HG02870 (cell line): ENCODE results near the gene LRPPRC.
"Not testable (repeated sequence)": the region's sequence is repeated elsewhere in the genome, so short reads cannot be mapped to it uniquely, and the experiment has no call there.

Experiments
- ATAC-seq: cut with Tn5 transposase; IDR thresholded peaks from one replicate; pipeline ENCODE4 v1.9.1; 2021; ENCODE audit warnings: mild to moderate bottlenecking, moderate library complexity; ENCODE audit not compliant: unreplicated experiment

LRPPRC gene

GRCh38 chr2:43995733-43996533 lies at the start of gene LRPPRC:
Gene LRPPRC, minus strand, starts transcription at chr2:43995989. Its CDS starts 42 bp downstream, at chr2:43995947.
- peak; percentile 91 for ATAC-seq

DNA sequence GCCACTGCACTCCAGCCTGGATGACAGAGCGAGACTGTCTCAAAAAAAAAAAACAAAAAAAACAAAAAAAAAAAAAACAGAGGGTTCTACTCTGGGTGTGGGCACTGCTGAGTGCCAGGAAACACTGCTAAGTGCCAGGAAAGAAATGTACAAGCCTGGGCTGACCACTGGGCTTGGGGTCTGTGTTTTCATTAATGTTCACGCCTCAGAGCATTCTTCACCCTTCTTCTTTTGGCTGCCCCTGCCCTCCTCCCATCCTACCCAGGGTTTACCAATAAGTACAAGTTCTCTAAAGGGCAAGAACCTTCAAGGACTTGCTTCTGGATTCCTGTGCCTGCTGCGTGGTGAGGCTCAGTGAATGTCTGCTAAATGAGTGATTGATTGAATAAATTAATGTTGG lies 49.3 kb upstream of the LRPPRC start:
- ATAC-seq = no peak

DNA sequence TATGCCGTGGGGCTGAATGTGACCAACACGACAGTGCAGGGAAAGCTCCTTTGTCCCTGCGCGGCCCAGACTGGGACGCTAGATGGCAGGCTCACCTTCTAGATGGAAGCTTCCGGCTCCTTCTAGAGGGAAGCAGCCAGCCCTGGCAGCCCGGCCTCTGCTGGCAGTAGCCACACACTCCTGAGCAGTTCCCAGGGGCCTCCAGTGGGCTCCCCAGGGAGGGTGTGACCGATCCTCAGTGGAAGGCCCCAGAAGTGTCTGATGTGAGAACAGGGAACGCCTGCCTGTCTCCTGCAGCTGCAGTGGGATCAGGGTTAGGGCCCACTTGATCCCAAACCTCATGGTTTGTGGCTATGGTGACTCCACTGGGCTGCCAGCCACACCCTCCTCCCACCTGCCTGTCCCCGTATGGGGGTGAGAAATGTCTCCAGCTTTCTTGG lies 48.5 kb upstream of the LRPPRC start:
- ATAC-seq = peak; percentile 99

DNA sequence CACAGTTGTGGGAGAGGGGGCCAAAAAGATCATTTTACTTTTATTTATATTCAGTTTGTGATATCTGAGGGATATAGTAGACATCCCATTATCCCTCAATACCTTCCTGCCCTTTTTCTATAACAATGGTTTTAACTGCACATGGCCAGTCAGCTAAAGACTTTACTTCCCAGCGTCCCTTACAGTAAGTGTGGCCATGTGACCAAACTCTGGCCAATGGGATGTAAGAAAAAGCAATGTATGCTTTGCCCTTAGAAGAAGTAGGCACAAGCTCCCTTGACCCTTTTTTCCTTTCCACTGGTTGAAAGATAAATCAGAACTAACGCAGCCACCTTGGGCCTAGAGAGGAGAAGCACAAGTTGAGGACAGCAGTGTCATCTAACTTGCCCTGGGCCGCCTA lies 44.6 kb upstream of the LRPPRC start:
- ATAC-seq = no peak

DNA sequence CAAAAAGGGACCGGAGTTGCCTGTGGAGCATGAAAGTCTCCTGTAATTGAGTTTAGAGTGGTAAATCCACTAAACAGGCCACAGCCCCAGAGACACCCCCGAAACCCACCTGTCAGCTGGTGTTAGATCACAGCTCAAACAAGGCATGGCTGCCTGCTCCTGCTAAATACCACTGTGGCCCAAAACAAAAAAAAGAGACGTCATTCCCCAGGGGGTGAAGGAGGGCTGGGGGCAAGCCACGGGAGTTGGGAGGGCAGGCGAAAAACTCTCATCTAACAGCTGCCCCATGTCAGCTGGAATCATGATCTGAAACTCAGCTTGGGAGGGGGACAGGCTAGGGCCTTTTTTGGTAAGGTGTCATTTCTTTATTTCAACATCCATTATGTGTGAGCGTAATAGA lies 42.5 kb upstream of the LRPPRC start:
- no peak for ATAC-seq

GRCh38 chr2:44037221-44037620 lies 41.4 kb upstream of the LRPPRC start:
- no peak for ATAC-seq

GRCh38 chr2:44033947-44034346 lies 38.2 kb upstream of the LRPPRC start:
- ATAC-seq = no peak

- not testable (repeated sequence) for ATAC-seq
These were observed 31.3 kb upstream of the LRPPRC start for GRCh38 chr2:44027076-44027475.

GRCh38 chr2:44016282-44016681 lies 20.5 kb upstream of the LRPPRC start:
- no peak for ATAC-seq

- ATAC-seq = no peak
These were observed 19.4 kb upstream of the LRPPRC start for GRCh38 chr2:44015239-44015638.

- ATAC-seq = not testable (repeated sequence)
These were observed 17.4 kb upstream of the LRPPRC start for GRCh38 chr2:44013205-44013604.

DNA sequence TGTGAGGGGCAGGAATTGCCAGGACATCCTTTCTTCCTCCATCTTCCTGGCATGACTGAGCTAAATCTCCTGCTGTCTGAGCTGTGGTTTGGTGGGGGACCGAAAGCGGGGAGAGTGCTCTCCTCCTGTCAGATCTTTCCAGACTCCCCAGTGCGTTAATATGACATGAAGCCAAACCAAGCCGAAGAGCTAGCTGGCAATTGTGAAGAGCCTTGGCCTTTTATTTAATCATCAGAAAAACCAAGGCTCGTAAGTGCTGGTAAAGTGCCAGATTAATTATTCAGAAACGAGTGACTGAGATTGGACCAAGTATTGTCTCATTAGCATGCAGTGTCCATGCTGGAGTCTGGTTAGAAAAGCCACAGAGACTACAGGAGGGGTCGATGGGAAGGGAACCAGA lies 14.5 kb upstream of the LRPPRC start:
- ATAC-seq = no peak

DNA sequence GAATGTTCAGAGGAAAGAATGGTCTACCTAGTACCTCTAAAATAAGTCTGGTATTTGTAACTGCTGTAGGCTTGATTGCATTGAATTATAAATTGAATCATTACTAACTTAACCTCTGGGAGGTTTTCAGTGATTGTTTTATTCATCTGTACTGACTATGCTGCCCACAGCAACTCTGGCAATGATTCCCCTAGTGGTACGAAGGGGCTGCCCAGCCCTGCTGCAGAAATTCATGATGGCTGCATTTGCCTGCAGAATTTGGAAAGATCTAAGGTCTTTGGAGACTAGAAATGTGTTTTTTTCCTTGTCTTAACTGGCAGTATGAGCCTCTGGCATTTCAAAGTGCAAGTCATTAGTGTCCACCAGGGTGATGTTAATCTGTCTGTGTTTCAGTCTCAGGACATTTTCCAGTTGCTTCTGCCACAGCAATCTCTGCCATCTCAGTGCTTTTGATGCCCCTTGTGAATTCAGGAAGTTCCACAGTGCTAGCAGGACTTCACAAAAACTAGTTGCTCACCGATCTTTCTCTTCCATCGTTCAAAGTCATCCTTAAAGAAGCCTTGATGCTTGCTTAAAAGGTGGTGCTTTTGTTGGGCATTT lies 13.4 kb upstream of the LRPPRC start:
- no peak for ATAC-seq

DNA sequence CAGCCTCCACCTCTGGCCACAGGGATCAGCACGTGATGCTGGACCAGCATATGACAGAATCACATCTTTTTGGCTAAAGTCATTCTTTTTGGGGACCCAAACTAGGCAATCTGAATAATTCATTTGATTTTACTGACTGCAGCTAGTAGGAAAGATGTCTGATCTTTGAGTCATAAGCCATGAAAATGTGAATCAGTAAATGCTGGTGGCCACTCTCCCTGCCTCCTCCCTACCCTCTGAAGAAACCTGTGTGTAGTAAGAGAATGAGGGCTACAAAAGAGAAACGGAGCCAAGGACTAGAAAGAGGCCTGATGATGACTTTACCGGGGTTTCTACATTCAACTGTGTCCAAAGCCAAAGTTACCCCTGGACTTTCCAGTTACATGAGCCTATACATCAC lies 10.1 kb upstream of the LRPPRC start:
- no peak for ATAC-seq

DNA sequence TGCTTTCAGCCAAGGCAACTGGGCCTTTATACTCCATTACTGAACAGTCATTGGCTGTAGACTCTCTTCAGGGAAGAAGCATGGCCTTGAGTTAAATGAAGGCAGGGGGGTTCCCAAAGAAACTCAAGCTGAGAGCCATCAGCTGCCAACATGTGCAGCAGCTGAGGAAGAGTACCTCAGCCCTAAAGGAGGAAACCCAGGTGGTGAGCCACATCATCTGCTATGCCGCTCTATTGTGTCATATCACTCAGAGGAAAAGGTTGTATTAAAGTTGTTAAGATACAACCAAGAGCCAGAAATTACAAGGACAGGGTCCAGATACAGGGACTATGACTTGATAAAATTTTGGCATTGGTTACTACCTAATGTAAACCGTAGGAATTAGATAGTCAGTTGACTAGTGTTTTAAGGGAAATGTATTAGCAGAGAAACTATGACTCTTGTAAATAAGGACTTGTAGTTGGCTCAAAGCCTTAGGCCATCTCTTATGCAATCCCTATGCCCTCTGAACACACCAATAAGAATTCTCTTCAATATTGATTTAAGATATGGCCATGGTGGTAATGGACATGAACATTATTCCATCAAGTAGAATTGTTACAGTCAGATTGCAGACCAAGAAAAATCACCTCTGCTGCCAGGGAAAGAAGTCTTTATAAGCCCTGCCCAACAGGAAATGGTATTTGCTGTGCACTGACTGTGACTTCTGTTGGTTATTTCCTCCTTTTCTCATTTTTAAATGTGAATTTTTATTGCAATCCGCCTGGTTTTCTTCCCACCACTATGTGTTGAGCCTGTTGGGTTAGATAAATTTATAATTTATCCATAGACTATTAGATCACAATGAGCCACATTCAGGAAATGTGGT lies 9.2 kb upstream of the LRPPRC start:
- no peak for ATAC-seq

DNA sequence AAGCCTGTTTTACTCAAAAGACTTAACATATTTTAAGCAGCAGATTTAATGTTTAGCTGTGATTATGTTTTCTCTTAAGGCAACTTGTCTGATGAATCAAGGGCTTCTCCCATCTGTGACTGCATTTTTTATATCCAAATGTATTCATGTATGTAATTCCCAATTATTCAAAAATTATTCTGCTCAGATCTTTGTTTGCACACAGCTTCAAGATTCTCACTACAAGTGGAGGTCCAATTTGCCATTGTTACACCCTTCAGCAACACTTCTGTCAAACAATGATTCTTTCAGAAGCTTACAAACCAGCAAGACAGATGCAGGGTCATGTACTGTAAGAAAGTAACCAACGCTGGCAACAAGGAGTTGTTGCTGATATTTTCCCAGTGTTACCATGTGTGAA lies 5.9 kb upstream of the LRPPRC start:
- no peak for ATAC-seq

DNA sequence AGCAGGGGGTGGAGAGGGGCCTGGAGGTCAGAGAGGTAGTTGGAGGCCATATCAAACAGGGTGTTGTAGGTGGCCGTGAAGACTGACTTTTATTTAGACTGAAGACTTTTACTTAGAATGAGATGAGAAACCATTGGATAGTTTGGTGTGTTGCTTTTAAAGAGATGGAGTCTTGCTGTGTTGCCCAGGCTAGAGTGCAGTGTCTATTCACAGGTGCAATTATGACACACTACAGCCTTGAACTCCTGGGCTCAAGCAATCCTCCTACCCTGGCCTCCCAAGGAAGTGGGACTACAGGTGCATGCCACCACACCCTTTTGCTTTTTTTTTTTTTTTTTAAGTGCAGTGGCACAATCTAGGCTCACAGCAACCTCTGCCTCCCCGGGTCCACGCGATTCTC lies 2.5 kb upstream of the LRPPRC start:
- no peak for ATAC-seq

DNA sequence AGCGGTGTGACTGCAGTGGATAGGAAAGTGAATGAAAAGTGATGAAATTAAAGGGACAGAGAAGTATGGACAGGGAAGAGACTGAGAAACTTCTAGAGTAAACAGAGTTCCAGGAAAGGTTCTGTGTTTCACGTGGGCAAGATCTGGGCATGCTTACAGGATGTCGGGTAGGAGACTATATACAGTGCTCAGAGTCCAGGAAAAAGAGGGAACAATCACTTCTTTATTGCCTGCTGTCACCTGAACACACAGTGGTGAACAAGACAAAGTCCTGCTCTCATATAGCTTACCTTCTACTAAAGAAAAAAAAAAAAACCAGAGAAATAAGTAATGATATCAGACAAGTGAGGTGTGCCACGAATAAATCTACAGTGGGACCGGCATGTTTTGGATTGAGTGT lies 2.4 kb downstream of the LRPPRC start:
- ATAC-seq = no peak

DNA sequence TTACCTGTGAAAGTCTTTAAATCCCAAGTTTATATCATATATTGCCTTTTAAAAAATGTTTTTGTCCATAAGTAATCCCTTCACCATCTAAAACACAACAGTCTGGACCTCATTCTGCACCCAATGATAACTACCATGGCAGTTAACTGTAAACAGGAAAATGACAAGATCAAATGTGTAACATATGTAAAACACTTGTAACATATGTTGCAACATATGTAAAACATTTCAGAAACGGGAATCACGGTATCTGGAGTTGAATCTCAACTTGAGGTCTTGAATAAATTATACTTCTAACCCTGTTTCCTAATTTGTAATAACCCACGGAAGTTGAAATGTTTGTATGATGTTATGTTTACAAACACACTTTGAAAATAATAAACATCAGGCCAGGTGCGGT lies 6.2 kb downstream of the LRPPRC start:
- no peak for ATAC-seq

DNA sequence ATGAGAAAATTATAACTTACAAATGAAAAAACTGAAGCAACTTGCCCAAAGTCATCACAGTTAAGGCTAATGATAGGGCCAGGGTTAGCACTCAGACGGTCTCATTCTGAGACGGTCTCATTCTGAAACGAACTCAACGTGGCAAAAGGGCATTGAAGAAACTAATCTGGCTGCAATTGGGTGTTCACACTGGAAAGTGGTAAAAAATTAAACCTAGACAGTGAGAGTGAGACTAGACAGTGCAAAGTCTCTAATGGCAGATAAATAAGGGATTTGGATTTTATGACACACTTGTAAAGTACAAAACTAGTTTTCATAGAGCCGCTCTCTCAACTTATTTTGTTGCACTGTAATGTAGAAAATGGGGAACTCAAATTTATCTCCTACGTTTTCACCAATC lies 9.2 kb downstream of the LRPPRC start:
- no peak for ATAC-seq

DNA sequence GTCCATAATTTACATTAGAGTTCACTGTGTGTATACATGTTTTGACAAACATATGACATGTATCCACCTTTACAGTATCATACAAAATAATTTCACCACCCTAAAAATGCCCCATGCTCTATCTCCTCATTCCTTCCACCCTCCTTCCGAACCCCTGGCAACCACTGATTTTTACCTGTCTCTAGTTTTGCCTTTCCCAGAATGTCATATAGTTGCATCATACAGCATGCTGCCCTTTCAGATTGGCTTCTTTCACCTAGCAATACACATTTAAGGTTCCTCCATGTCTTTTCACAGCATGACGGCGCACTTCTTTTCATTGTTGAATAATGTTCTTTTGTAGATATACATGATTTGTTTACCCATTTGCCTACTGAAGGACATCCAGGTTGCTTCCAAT lies 10.4 kb downstream of the LRPPRC start:
- no peak for ATAC-seq

DNA sequence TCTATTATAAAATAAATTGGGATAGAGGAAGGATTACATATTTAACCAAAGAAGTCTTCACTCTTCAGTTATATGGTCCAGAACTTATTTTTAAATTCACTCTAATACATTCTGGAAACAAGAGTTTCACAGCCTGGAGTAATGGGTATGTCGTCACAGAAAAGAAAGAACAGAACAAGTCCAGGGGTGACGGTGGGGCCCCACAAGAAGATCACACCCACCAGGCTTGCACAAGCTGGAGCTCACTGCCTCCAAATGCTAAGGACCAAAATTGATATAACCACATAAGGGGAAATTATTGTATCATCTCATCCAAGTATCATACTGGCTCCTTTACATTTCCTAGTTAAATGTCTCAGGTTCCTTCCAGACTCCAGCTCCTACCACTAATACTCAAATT lies 11.3 kb downstream of the LRPPRC start:
- ATAC-seq = no peak
